Neuronal stem cell (in vitro differentiated cells): Measurements from ENCODE around the gene KRTAP9-2.
"Not testable (repeated sequence)": the region's sequence is repeated elsewhere in the genome, so short reads cannot be mapped to it uniquely, and the experiment has no call there.

Source experiments
- DNase-seq: peaks from one replicate; pipeline ENCODE4 v3.0.0-alpha.2; 2013; ENCODE audit warnings: low spot score
- H2AFZ ChIP-seq: one replicate; pipeline ENCODE4 v1.6.1; 2013; ENCODE audit warnings: mild to moderate bottlenecking, low read length, inconsistent platforms
- H2AK5ac ChIP-seq: 2 replicates; pipeline ENCODE4 v1.6.1; 2013; ENCODE audit warnings: low read depth, mild to moderate bottlenecking, inconsistent platforms, low read length, moderate library complexity, mixed read lengths
- H2BK120ac ChIP-seq: 2 replicates; pipeline ENCODE4 v1.6.1; 2013; ENCODE audit warnings: low read depth, mild to moderate bottlenecking, inconsistent platforms, low read length, moderate library complexity, mixed read lengths
- H2BK12ac ChIP-seq: one replicate; pipeline ENCODE4 v1.6.1; 2013; ENCODE audit warnings: low read length, inconsistent platforms
- H2BK15ac ChIP-seq: 2 replicates; pipeline ENCODE4 v1.6.1; 2013; ENCODE audit warnings: mild to moderate bottlenecking, low read length, inconsistent platforms, mixed read lengths
- H2BK5ac ChIP-seq: one replicate; pipeline ENCODE4 v1.6.1; 2013; ENCODE audit warnings: inconsistent platforms, mild to moderate bottlenecking, low read length, moderate library complexity
- H3K14ac ChIP-seq: one replicate; pipeline ENCODE4 v1.6.1; 2013; ENCODE audit warnings: low read length, inconsistent platforms
- H3K18ac ChIP-seq: 2 replicates; pipeline ENCODE4 v1.6.1; 2013; ENCODE audit warnings: low read length, inconsistent platforms
- H3K23ac ChIP-seq: 2 replicates; pipeline ENCODE4 v1.6.1; 2013; ENCODE audit warnings: low read depth, mild to moderate bottlenecking, mixed read lengths, low read length, inconsistent platforms; ENCODE audit not compliant: poor library complexity
- H3K27ac ChIP-seq: replicated peaks from 3 replicates; pipeline ENCODE4 v1.5.1; 2013; ENCODE audit warnings: low read length, inconsistent platforms
- H3K27me3 ChIP-seq, 3 experiments: 2 replicates each; pipeline ENCODE4 v1.6.1; 2013; ENCODE audit warnings: low read length in 3 of 3, mild to moderate bottlenecking in 2 of 3, inconsistent platforms in 1 of 3, low read depth in 1 of 3, mixed read lengths in 1 of 3, moderate library complexity in 1 of 3; ENCODE audit not compliant: control insufficient read depth in 3 of 3, insufficient read depth in 3 of 3
- H3K36me3 ChIP-seq, 2 donors: replicated peaks in 1 of 2; 2 replicates each; pipeline ENCODE4 v1.6.1; 2013; ENCODE audit warnings: low read length in 2 of 2; ENCODE audit not compliant: control insufficient read depth in 2 of 2, insufficient read depth in 2 of 2
- H3K4ac ChIP-seq: 2 replicates; pipeline ENCODE4 v1.6.1; 2013; ENCODE audit warnings: inconsistent platforms, mild to moderate bottlenecking, low read length, moderate library complexity
- H3K4me1 ChIP-seq, 2 donors: 1 replicate in 1 of 2; 2 replicates in 1 of 2; pipeline ENCODE4 v1.6.1; 2013; ENCODE audit warnings: low read length in 2 of 2, low read depth in 1 of 2; ENCODE audit not compliant: control insufficient read depth in 2 of 2, insufficient read depth in 1 of 2
- H3K4me2 ChIP-seq: one replicate; pipeline ENCODE4 v1.6.1; 2013; ENCODE audit warnings: mild to moderate bottlenecking, low read length, inconsistent platforms; ENCODE audit not compliant: insufficient read depth, poor library complexity, severe bottlenecking
- H3K4me3 ChIP-seq, 2 donors: 2 replicates each; pipeline ENCODE4 v1.5.1; 2013; ENCODE audit warnings: low read length in 2 of 2, mild to moderate bottlenecking in 2 of 2, inconsistent platforms in 1 of 2, moderate library complexity in 1 of 2
- H3K79me1 ChIP-seq: one replicate; pipeline ENCODE4 v1.6.1; 2013; ENCODE audit warnings: low read depth, mild to moderate bottlenecking, inconsistent platforms, low read length, moderate library complexity
- H3K9ac ChIP-seq: one replicate; pipeline ENCODE4 v1.6.1; 2013; ENCODE audit warnings: mild to moderate bottlenecking, low read depth, low read length, inconsistent platforms; ENCODE audit not compliant: poor library complexity
- H3K9me3 ChIP-seq, 2 donors: replicated peaks in 1 of 2; 2 replicates each; pipeline versions ENCODE3 to v1.6.1; 2013; ENCODE audit warnings: low read length in 2 of 2, mild to moderate bottlenecking in 2 of 2, inconsistent platforms in 1 of 2, low read depth in 1 of 2, mixed read lengths in 1 of 2, moderate library complexity in 1 of 2; ENCODE audit not compliant: control insufficient read depth in 2 of 2, insufficient read depth in 1 of 2
- H4K8ac ChIP-seq: one replicate; pipeline ENCODE4 v1.6.1; 2013; ENCODE audit warnings: low read depth, mild to moderate bottlenecking, inconsistent platforms, low read length, moderate library complexity
- H4K91ac ChIP-seq: one replicate; pipeline ENCODE4 v1.6.1; 2013; ENCODE audit warnings: low read length, low read depth, mild to moderate bottlenecking, inconsistent platforms; ENCODE audit not compliant: poor library complexity
- WGBS, 2 donors: extraction: QIAGEN DNeasy Blood & Tissue Kit; methylation state at CpG; one replicate each; pipeline ENCODE4 v1.1.7; 2013; ENCODE audit warnings: missing lambda C conversion rate in 2 of 2, mixed read lengths in 1 of 2; ENCODE audit not compliant: insufficient read length in 2 of 2, insufficient replicate concordance in 1 of 2; ENCODE audit errors: extremely low coverage in 2 of 2; 5-methylcytosine and 5-hydroxymethylcytosine counted together

KRTAP9-2 gene

DNA sequence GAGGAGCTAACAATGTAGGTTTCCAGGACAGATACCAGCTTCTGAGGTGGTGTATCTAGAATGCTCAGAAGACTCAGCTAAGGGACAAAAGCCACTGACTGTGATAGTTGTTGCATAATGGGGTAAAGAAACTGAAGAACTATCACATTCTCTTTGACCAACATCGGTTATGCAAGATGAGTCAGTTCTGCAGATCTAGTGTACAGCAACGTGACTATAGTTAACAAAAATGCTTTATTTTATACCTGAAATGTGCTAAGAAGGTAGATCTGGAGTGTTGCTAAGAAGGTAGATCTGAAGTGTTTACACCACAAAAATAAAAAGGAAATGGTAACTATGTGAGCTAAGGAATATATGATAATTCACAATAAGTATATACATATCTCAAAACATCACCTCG is 41.3 kb downstream of the KRTAP9-2 start:
- Histone ChIP-seq H2AFZ (no peak overlapping the region), H3K4me3 (no peak overlapping the region), H2BK12ac (no peak overlapping the region), H2BK120ac (no peak overlapping the region), H3K27me3 (no peaks in the 10 kb centered on the region), H3K79me1 (no peaks in the 10 kb centered on the region), H3K4me2 (no peak overlapping the region), H3K9me3 (no peaks in the 10 kb centered on the region), H2BK5ac (no peak overlapping the region), H3K4me1 (no peaks in the 10 kb centered on the region), H3K14ac (no peak overlapping the region), H3K23ac (no peak overlapping the region), H3K4ac (no peak overlapping the region), H3K27ac (no peak overlapping the region), H4K91ac (no peak overlapping the region), H3K36me3 (no peaks in the 10 kb centered on the region), H2AK5ac (no peak overlapping the region), H4K8ac (no peak overlapping the region), H3K9ac (no peak overlapping the region), H2BK15ac (no peak overlapping the region), H3K18ac (no peak overlapping the region)
- no CpG with 5 or more reads among the region's 3 CpGs for WGBS, 2 donors
- DNase-seq, result no peak

DNA sequence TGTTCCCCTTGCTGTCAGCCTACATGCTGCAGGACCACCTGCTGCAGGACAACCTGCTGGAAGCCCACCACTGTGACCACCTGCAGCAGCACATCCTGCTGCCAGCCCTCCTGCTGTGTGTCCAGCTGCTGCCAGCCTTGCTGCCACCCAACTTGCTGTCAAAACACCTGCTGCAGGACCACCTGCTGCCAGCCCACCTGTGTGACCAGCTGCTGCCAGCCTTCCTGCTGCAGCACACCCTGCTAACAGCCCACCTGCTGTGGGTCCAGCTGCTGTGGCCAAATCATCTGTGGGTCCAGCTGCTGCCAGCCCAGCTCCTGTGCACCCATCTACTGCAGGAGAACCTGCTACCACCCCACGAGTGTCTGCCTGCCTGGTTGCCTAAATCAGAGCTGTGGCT is 44.9 kb downstream of the KRTAP9-2 start:
- not testable (repeated sequence) for H3K4me2 ChIP-seq, H3K4ac ChIP-seq, H3K14ac ChIP-seq, H3K36me3 ChIP-seq, H3K79me1 ChIP-seq, H2BK15ac ChIP-seq, H3K18ac ChIP-seq, H2AK5ac ChIP-seq, H3K9ac ChIP-seq, H2BK5ac ChIP-seq, H2BK120ac ChIP-seq, H2BK12ac ChIP-seq, H4K91ac ChIP-seq, H4K8ac ChIP-seq, H3K27me3 ChIP-seq, H3K4me1 ChIP-seq, H3K27ac ChIP-seq, H3K4me3 ChIP-seq, H2AFZ ChIP-seq, DNase-seq, H3K23ac ChIP-seq, H3K9me3 ChIP-seq
- WGBS, 2 donors, result no CpG with 5 or more reads among the region's 1 CpG

DNA sequence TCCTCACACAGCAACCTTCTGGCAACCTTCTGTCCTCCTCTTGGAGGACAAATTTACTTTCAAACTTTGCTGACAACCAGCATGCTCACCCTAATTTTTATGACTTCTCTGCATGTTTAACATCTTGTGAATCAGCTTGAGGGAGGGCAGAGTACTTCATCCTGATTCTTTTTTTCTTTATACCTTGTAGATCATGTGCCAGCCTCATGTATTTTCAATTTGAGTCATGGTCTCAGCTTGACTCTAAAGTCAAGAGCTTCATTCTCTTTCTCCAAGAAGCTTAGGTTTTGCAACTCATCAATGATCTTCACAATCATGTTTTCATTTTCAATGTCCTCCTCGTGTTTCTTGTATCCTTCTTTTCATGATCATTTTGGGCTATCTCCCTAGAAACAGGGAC is 45.4 kb downstream of the KRTAP9-2 start:
- Histone ChIP-seq H3K4ac (no peak overlapping the region), H2BK12ac (no peak overlapping the region), H3K4me1 (no peaks in the 10 kb centered on the region), H3K23ac (no peak overlapping the region), H3K9ac (no peak overlapping the region), H3K79me1 (no peaks in the 10 kb centered on the region), H3K4me2 (no peak overlapping the region), H2BK5ac (no peak overlapping the region), H3K36me3 (no peaks in the 10 kb centered on the region), H4K91ac (no peak overlapping the region), H3K18ac (no peak overlapping the region), H3K27me3 (no peaks in the 10 kb centered on the region), H3K9me3 (no peaks in the 10 kb centered on the region), H2AFZ (no peak overlapping the region), H2BK120ac (no peak overlapping the region), H2BK15ac (no peak overlapping the region), H3K27ac (no peak overlapping the region), H4K8ac (no peak overlapping the region), H3K14ac (no peak overlapping the region), H3K4me3 (no peak overlapping the region), H2AK5ac (no peak overlapping the region)
- WGBS, 2 donors, result no CpG with 5 or more reads among the region's 1 CpG
- DNase-seq, result no peak

GRCh38 chr17:41275648-41276190 is 49.3 kb downstream of the KRTAP9-2 start, which contains the start of gene KRTAP9-7:
Gene KRTAP9-7, plus strand, starts transcription at chr17:41275698. Its CDS starts 0 bp downstream, at chr17:41275698.
- not testable (repeated sequence) for H2AK5ac ChIP-seq, H3K4me1 ChIP-seq, H3K14ac ChIP-seq, H2BK15ac ChIP-seq, H2BK5ac ChIP-seq, H3K27ac ChIP-seq, H2AFZ ChIP-seq, H3K4me2 ChIP-seq, H4K8ac ChIP-seq, H3K4ac ChIP-seq, H3K79me1 ChIP-seq, H3K9ac ChIP-seq, H3K9me3 ChIP-seq, H3K23ac ChIP-seq, DNase-seq, H3K36me3 ChIP-seq, H4K91ac ChIP-seq, H2BK12ac ChIP-seq, H3K27me3 ChIP-seq, H2BK120ac ChIP-seq, H3K4me3 ChIP-seq
- peak within 1 kb of the TSS; percentile 78 for H3K18ac ChIP-seq
- no CpG with 5 or more reads among the region's 3 CpGs for WGBS, 2 donors
